ENCODE results near the gene SEBOX.
"Not testable (repeated sequence)": the region's sequence is repeated elsewhere in the genome, so short reads cannot be mapped to it uniquely, and the experiment has no call there.

SEBOX gene

DNA sequence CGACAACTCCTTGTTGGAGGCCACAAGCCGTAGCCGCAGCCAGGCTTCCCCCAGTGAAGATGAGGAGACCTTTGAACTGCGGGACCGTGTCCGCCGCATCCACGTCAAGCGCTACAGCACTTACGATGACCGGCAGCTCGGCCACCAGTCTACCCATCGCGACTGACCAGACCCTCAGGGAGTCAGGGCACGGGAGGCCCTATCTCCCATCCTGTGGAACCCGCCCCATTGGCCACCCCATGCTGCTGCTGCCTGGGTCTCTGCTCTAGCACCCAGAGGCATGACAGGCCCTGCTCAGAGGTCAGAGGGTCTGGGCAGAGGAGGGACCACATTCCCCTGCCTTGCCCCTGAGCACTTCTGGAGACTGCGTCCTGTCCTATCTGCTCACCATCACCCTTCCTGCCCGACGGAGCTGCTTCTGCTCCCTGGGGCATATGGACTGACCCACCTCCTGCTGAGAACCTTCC lies 20.5 kb downstream of the SEBOX start:
- H3K4me3 ChIP-seq (ENCODE audit: low read depth, low read length) = no peak overlapping the region
- in situ Hi-C loops (cut with HindIII; ENCODE audit: low sequenced_read_pairs) = no loop called here
- no peak for DNase-seq (ENCODE audit: low read depth)
- TF ChIP-seq, protein P1, sequence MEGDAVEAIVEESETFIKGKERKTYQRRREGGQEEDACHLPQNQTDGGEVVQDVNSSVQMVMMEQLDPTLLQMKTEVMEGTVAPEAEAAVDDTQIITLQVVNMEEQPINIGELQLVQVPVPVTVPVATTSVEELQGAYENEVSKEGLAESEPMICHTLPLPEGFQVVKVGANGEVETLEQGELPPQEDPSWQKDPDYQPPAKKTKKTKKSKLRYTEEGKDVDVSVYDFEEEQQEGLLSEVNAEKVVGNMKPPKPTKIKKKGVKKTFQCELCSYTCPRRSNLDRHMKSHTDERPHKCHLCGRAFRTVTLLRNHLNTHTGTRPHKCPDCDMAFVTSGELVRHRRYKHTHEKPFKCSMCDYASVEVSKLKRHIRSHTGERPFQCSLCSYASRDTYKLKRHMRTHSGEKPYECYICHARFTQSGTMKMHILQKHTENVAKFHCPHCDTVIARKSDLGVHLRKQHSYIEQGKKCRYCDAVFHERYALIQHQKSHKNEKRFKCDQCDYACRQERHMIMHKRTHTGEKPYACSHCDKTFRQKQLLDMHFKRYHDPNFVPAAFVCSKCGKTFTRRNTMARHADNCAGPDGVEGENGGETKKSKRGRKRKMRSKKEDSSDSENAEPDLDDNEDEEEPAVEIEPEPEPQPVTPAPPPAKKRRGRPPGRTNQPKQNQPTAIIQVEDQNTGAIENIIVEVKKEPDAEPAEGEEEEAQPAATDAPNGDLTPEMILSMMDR (IDR thresholded peaks at IDR 0.05; ENCODE audit: low read depth, low read length, missing control alignments) = no peak

DNA sequence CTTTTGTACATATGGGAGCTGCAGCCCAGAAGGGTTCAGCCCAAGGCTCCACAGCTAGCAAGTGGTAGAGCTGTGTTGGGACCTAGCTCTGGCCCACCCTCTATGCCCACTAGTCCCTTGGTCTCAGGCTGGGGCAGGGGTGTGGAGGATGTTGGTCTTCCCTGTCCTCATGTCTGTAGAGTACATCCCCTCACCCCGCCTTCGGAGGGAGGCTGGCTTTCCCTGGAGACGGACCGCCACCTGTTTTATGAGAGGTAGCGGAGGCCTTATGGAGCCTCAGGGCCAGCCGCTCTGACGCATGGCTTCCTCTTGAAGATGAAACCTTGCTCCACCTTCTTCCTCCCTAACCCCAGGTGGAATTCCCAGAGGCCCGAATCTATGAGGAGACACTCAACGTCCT lies 21.0 kb downstream of the SEBOX start:
- no peak overlapping the region for H3K4me3 ChIP-seq (ENCODE audit: low read depth, low read length)
- no peak for DNase-seq (ENCODE audit: low read depth)
- TF ChIP-seq, protein P1 (IDR thresholded peaks at IDR 0.05; ENCODE audit: low read depth, low read length, missing control alignments) = no peak
- in situ Hi-C loops (cut with HindIII; ENCODE audit: low sequenced_read_pairs) = no loop called here

DNA sequence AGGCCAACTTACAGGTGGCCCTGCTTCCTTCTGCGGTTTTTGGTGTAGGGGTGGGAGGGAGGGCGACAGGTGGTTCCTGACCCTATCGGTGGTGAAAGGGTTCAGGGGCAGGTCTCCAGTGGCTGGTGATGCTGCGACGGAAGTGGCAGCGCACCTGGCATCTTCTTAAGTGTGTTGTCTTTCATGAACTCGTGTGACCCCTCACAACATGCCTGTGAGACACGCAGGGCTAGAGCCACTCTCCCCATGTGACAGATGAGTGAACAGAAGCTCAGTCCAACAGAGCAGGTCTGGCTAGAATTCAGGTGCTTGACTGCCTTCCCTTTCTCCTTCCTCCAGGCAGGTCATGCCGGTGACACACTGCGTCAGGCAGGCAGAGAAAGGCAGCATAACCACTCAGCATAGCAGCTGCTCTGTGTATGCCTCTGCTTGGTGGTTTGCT lies 21.5 kb downstream of the SEBOX start:
- H3K4me3 ChIP-seq (ENCODE audit: low read depth, low read length) = no peak overlapping the region
- TF ChIP-seq, protein P1 (IDR thresholded peaks at IDR 0.05; ENCODE audit: low read depth, low read length, missing control alignments) = no peak
- no peak for DNase-seq (ENCODE audit: low read depth)
- in situ Hi-C loops (cut with HindIII; ENCODE audit: low sequenced_read_pairs) = no loop called here

DNA sequence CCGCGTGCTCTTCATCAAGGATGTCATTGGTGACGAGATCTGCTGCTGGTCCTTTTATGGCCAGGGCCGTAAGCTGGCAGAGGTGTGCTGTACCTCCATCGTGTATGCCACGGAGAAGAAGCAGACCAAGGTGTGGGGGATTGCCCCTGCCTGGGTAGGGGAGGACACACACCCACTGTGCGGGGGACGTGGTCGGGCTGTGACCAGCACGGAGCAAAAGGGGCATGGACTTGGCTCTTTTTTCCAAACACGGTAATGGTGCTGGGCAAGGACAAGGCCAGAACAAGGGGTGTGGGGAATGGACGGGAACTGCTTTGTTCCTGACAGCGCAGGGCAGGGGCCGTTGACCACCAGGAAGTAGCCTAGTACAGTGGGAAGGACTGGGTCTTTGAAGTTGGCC lies 22.7 kb downstream of the SEBOX start:
- in situ Hi-C loops (cut with HindIII; ENCODE audit: low sequenced_read_pairs) = no loop called here
- TF ChIP-seq, protein P1 (IDR thresholded peaks at IDR 0.05; ENCODE audit: low read depth, low read length, missing control alignments) = no peak
- no peak overlapping the region for H3K4me3 ChIP-seq (ENCODE audit: low read depth, low read length)
- DNase-seq (ENCODE audit: low read depth) = no peak

DNA sequence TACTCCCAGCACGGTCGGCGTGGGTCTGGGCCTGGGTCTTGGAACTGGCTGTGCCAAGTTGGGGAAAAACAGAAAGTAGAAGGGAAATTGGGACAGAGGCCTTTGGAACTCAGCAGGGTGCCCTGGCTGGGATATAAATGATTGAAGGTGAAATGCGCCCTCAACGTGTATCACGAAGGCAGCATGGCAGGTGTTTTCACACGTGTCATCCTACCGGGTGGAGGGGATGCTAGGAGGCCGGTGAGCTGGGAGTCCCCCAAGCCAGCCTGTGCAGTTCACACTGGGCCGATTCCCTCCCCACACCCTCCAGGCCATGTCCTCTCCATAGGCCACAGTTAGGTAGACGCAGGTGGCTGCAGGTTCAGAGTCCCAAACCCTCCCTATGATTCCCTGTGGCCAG lies 23.5 kb downstream of the SEBOX start:
- no peak overlapping the region for H3K4me3 ChIP-seq (ENCODE audit: low read depth, low read length)
- TF ChIP-seq, protein P1 (IDR thresholded peaks at IDR 0.05; ENCODE audit: low read depth, low read length, missing control alignments) = no peak
- DNase-seq (ENCODE audit: low read depth) = no peak
- in situ Hi-C loops (cut with HindIII; ENCODE audit: low sequenced_read_pairs) = no loop called here

DNA sequence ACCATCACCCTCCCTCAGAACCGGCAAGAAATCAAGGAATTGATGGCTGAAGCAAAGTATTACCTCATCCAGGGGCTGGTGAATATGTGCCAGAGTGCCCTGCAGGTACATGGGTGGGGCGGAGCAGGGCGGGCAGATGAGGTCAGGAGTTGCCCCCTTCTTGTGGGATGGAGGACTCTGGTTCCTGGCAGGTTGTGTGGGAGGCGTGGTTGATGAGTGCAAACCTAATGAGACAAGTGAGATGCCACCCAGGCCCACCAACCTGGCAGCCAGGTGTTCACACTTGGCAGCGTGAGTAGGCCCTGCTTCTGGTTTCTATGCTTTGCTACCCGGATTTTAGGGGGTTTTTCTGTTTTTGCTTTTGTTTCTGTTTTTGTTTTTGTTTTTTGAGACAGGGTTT lies 24.6 kb downstream of the SEBOX start:
- in situ Hi-C loops (cut with HindIII; ENCODE audit: low sequenced_read_pairs) = no loop called here
- TF ChIP-seq, protein P1 (IDR thresholded peaks at IDR 0.05; ENCODE audit: low read depth, low read length, missing control alignments) = no peak

DNA sequence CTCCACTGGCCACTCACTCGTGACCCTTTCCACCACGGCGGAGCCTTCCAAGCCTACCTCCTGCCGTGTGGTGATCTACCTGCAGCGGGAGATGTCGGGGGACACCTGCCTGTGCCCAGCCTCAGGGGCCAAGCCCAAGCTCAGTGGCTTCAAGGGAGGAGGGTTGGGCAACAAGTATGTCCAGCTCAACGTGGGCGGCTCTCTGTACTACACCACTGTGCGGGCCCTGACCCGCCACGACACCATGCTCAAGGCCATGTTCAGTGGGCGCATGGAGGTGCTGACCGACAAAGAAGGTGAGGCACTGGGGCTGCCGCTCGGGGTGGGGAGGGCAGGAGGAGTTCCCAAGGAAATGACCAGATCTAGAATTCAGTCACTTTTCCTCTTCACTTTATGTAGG lies 25.6 kb downstream of the SEBOX start:
- H3K4me3 ChIP-seq (ENCODE audit: low read depth, low read length) = no peak overlapping the region
- DNase-seq (ENCODE audit: low read depth) = no peak
- in situ Hi-C loops (cut with HindIII; ENCODE audit: low sequenced_read_pairs) = no loop called here
- TF ChIP-seq, protein P1 (IDR thresholded peaks at IDR 0.05; ENCODE audit: low read depth, low read length, missing control alignments) = no peak

More for the DNA sequence above, 24.6 kb downstream of the SEBOX start:
- DNase-seq (ENCODE audit: low read depth) = no peak
- H3K4me3 ChIP-seq (ENCODE audit: low read depth, low read length) = no peak overlapping the region

DNA sequence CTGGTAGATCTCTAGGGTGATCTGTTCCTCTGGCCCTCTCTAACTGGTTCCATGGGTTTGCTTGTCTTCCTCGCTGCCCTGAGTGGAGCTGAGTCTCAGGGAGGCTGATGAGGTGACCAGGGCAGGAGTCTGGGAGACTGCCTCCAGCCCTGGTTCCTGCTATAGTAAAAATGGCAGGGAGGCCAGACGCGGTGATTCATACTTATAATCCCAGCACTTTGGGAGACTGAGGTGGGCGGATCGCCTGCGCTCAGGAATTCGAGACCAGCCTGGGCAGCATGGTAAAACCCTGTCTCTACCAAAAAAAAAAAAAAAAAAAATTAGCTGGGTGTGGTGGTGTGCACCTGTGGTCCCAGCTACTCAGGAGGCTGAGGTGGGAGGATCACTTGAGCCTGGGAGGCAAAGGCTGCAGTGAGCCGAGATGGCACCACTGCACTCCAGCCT lies 26.2 kb downstream of the SEBOX start:
- in situ Hi-C loops (cut with HindIII; ENCODE audit: low sequenced_read_pairs); DNase-seq (ENCODE audit: low read depth); H3K4me3 ChIP-seq (ENCODE audit: low read depth, low read length): not testable (repeated sequence)

Measured in astrocyte of the cerebellum (primary cell).